HG03066 (cell line): ENCODE results near the gene ITGB5.
"Not testable (repeated sequence)": the region's sequence is repeated elsewhere in the genome, so short reads cannot be mapped to it uniquely, and the experiment has no call there.

Source experiments
- ATAC-seq: cut with Tn5 transposase; IDR thresholded peaks from one replicate; pipeline ENCODE4 v1.9.1; 2021; ENCODE audit warnings: low read depth; ENCODE audit not compliant: unreplicated experiment

The ITGB5 gene

GRCh38 chr3:124791142-124791541 is 96.0 kb downstream of the ITGB5 start:
- no peak for ATAC-seq

DNA sequence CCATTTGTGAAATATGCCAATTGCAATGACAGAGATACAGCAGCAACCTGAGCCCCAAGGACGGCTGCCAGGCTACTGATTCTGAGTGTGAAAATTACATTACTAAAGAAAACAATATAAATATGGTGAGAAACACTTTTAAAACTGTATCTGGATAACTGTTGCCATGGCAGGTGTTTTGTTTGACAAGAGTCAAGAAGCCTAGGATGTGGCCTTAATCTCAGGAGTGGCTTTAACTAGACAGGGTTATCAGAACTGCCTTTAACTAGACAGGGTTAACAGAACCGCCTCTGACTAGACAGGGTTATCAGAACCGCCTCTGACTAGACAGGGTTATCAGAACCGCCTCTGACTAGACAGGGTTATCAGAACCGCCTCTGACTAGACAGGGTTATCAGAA is 98.1 kb downstream of the ITGB5 start:
- not testable (repeated sequence) for ATAC-seq

DNA sequence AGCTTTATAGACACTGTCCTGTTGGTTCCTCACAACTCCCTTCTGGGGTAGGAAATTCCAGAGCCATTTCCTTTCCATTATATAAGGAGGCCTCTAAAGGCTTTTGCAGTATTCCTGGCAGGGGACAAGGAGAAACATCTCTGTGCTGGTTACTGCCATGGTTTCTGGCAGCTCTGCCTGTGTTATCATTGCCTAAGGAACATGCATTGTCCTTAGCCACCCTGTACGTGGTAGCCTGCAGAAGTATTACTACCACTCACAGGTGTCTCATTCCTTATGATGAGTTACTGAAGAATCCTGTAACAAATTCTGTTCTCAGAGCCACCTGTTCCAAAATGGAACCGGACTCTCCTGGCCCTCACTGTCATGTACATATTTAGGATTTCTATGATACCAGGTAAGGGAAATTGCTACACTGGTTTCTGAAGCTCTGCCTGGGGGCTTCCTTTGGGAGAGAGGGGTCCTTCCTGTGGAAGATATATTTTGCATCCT is 98.9 kb downstream of the ITGB5 start:
- no peak for ATAC-seq

DNA sequence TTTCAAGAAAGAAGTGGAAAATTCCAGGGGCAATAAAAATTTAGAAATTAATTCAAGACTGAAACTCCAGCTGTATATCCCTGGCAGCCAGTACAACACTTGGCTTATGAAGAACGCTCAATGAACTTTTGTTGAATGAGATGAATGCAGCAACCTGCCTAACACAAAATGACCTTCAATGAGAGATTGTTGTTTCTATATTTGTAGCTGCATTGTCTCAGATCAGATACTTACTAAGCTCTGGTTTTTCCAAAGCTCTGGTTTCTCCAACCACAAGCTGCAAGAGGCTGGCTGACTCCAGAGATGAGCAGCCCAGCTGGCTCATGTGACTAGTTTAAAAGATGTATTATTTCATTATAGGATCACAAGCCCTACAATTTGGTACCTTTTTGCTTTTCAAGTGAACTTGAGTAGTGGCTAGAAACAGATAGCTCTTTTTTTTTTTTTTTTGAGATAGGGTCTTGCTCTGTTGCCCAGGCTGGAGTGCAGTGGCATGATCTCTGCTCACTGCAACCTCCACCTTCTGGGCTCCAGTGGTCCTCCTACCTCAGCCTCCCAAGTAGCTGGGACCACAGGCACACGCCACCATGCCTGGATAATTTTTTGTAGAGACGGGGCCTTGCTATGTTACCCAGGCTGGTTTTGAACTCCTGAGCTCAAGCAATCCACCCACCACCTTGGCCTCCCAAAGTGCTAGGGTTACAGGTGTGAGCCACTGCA is 99.5 kb downstream of the ITGB5 start:
- no peak for ATAC-seq

DNA sequence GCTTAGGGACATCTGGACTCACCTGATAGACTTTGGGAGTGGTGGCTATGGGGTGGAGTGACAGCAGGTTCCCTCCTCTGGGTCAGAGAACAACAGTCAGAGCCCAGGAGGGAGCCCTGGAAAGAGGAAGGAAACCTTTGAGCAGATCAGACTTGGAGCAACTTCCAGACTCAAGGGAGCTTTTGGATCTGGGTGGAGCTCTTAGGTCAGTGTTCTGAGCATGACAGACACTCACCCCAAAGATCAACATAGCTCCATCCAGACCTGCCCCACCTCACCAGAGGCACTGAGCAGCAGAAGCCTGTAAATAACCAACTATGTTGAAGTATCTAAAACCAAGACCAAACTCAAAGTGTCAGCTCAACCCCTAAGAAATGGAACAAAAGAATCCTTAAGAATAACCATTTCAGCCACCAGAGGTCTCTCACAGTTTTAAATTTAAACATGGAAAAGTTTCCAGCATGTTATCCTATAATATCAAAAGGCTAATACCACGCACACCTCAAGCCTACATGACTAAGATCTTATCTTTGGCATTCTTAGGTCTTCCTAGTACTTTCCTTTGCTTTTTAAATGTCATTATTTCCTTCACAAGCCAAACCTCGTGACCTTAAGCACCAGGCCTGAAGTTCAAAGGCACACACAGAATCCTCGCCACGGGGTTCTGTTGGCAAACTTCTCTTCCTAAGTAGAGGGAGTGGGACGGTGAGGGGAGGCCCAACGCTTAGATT is 100.5 kb downstream of the ITGB5 start:
- ATAC-seq, result no peak

DNA sequence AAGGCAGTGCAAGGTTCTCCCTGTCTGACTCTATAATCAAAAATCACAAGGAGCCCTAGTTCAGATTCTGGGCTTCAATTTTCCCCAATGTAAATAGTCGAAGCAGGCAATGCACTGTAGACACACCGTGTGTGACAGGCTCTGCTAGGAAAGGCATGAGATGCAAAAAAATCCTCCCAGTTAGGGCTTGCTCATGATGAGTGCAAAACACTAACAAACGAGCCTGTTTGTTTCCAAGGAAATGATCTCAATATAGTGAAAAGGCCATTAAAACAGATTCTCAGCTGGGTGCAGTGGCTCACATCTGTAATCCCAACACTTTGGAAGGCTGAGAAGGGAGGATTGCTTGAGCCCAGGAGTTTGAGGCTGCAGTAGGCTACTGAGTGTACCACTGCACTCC is 101.2 kb downstream of the ITGB5 start:
- no peak for ATAC-seq

- ATAC-seq, result peak; percentile 70
Measured at GRCh38 chr3:124784686-124785382, 102.3 kb downstream of the ITGB5 start.

- ATAC-seq, result no peak
Measured at GRCh38 chr3:124783696-124784095, 103.5 kb downstream of the ITGB5 start.

DNA sequence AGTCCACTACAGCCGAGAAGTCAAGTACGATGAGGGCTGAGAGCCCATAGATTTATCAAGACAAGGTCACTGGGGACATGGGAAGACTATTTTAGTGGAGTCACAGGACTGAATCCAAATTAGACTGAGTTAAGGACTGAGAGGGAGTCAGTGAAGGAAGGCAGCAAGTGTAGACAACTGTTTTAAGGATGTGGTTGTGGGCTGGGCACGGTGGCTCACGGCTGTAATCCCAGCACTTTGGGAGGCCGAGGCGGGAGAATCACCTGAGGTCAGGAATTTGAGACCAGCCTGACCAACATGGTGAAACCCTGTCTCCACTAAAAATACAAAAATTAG is 104.8 kb downstream of the ITGB5 start:
- not testable (repeated sequence) for ATAC-seq

- ATAC-seq, result no peak
Measured at GRCh38 chr3:124781476-124782376, 105.4 kb downstream of the ITGB5 start.

DNA sequence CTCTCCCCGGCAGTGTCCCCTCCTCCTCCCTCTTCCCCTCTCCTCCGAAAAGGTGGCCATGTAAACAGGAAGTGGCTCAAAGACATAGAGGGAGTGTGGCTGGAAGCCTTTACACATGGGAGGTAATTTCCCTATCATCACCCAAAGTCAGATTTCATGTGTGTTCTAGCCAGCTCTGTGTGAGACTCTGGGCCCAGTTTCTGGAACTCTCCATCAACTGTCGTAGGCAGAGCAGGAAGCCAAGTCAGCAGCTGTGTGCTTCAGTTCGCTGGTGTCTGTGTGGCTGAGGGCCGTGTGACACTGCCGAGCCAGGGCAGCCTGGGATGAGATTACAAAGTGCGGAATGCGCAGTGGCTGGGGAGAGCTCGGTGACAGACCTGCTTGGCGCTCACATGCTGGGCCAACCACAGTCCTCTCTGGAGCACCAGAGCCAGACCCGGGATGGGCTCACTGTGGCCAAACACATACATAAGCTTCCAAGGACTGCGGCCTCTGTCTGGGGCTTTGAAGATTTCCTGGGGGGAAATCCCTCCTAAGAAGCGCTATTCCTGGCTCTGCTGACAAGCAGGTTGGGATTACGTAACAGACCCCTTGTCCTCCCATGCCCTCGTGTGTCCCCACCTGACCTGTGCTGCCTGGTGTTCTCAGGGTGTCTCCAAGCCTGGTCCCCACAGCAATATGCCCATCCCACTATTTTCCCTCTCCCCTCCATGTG is 106.2 kb downstream of the ITGB5 start:
- ATAC-seq, result no peak

DNA sequence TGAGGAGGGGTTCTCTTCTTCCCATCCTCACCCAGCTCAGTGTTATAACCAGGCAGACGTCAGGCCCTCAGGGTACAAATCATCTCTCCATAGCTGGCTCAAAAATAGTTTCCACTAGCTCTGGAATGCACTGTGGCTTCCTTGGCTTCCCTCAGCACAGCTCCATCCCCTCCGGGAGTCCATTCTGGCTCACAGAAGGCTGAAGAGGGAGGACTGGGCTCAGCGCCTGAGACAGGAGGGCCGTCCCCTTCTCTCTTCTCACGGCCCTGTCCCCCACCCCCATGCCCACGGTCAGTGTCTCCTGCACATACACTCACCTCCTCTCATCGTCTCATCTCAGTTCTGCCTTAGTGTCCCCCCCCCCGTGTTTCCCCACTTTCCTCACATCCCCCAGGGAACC is 106.8 kb downstream of the ITGB5 start:
- no peak for ATAC-seq

GRCh38 chr3:124779751-124780191 is 107.4 kb downstream of the ITGB5 start:
- ATAC-seq, result no peak

GRCh38 chr3:124779116-124779515 is 108.0 kb downstream of the ITGB5 start:
- ATAC-seq, result no peak

DNA sequence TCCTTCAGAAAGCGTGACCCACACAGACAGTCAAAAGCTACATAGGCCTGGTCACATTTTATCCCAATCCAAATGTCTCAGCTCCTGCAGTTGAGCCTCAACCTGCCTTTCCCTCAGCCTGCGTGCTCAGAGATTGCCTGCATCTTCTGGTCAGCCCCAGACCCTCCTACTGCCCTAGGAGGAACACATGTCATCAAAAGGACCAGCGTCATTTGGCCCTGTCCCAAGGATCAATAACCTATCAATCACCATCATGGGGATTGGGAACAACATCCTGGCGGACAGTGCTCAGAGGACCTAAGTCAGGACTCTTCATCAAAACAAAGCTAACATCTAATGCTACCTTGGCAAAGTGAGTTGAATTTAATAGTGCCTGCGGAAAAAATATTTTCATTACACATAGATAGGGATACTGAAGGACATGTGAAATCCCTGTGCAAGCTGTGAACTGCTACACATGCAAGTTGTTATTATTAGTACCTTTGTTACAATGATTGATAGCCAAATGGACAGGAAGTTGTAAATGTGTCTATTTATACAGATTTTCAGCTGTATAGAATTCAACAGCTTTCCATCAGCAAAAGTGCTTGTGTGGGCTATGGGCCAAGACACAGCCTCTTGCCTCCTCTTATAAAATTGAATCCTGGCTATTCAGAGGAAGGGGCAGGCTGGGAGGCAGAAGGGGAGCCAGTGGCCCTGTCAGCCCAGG is 109.2 kb downstream of the ITGB5 start:
- ATAC-seq, result no peak

DNA sequence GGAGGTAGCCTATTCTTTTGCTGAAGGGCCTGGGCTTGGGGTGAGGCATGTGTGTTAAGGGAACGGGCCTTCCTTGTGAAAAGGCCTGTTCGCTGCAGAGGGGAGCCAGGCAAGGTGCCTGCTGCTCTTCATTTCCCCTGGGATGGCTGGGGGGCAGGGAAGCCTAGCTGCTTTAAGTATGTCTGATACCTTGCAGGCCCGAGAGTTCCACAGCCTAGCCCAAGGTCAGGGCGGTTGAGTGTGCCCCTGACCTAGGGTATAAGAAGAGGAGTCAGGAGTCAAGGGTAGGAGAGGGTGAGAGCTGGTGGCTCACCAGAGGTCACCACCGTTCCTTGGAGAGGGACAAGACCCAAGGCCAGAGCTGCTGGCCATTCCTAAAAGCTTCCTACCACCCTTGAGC is 110.3 kb downstream of the ITGB5 start:
- no peak for ATAC-seq

DNA sequence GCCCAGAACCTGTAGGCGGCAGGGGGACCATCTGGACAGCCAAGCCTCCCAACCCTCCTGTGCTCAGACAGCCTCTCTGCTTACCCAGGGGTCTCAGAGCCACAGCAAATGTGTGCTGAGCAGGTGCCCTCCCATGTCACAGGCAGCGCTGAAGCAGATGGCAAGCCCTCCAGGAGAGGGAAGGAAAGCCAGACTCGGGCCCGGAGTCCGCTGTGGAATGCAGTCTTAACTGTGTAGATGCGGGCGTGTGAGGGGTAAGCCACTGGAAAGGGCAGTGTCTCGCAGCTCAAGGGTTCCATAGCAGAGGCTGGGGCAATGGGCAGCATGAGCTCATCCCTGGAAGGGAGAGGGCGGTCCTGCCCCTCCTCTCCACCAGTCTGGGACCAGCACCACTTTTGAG is 111.3 kb downstream of the ITGB5 start:
- ATAC-seq, result no peak

DNA sequence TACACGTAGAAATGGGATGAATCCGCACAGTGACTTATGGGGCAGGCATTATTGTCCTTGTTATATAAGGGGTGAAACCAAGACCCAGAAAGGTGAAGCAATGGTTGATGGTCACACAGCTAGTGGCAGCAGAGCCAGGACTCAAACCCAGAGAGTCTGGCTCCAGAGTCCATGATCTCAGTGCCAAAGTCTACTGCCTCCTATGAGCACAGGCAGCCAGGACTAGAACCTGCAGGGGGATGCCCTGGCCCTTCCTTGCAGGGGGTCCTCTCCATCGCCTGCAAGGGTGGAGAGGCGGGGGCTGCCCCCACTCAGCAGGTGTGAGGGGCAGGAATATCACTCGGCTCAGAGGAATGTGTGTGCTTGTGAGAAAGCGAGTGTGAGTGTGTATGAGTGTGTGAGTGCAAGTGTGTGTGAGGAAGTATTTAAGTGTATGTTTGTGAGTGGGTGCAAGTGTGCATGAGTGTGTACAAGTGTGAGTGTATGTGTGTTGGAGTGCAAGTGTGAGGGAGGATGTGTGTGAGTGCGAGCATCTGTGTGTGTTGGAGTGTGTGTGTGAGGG is 112.2 kb downstream of the ITGB5 start:
- no peak for ATAC-seq

- no peak for ATAC-seq
Measured at GRCh38 chr3:124774327-124774718, 112.8 kb downstream of the ITGB5 start.
